ENCODE data around the gene TSHZ3.

The TSHZ3 gene

GRCh38 chr19:31354799-31355664 is 5.8 kb upstream of the TSHZ3 start:
- Histone ChIP-seq H3K79me2 (ENCODE audit: low read length) (no peaks in the 10 kb centered on the region), H3K27ac (ENCODE audit: low read length) (no peak overlapping the region), H2AFZ (ENCODE audit: low read depth, low read length) (no peak overlapping the region), H3K9ac (ENCODE audit: low read length) (no peak overlapping the region), H4K20me1 (ENCODE audit: insufficient read depth, low read length) (no peaks in the 10 kb centered on the region), H3K4me1 (ENCODE audit: low read length) (no peaks in the 10 kb centered on the region), H3K27me3 (ENCODE audit: low read depth, low read length) (no peaks in the 10 kb centered on the region), H3K9me3 (ENCODE audit: insufficient read depth, low read length) (0 out of 2 replicates have a peak, but pooled peaks cover 5% of the 10 kb centered on the region), H3K4me2 (ENCODE audit: low read length) (no peak overlapping the region), H3K4me3 (ENCODE audit: low read length) (no peak overlapping the region), H3K36me3 (replicated peaks; ENCODE audit: low read depth, low read length) (no peaks in the 10 kb centered on the region)
- no peak for TF ChIP-seq CTCF (IDR thresholded peaks at IDR 0.05; ENCODE audit: low read depth, low read length)

GRCh38 chr19:31354316-31354715 is 5.1 kb upstream of the TSHZ3 start:
- H3K79me2 ChIP-seq (ENCODE audit: low read length): no peaks in the 10 kb centered on the region
- H3K4me3 ChIP-seq (ENCODE audit: low read length): no peak overlapping the region
- no peaks in the 10 kb centered on the region for H3K36me3 ChIP-seq (replicated peaks; ENCODE audit: low read depth, low read length)
- no peak for TF ChIP-seq CTCF (IDR thresholded peaks at IDR 0.05; ENCODE audit: low read depth, low read length)
- no peak for TF ChIP-seq EZH2phosphoT487 (IDR thresholded peaks at IDR 0.05; ENCODE audit: low read depth)
- H3K27me3 ChIP-seq (ENCODE audit: low read depth, low read length): no peaks in the 10 kb centered on the region
- H3K9ac ChIP-seq (ENCODE audit: low read length): no peak overlapping the region
- no peak overlapping the region for H3K27ac ChIP-seq (ENCODE audit: low read length)
- 0 out of 2 replicates have a peak, but pooled peaks cover 5% of the 10 kb centered on the region for H3K9me3 ChIP-seq (ENCODE audit: insufficient read depth, low read length)
- no peak overlapping the region for H2AFZ ChIP-seq (ENCODE audit: low read depth, low read length)
- no peak overlapping the region for H3K4me2 ChIP-seq (ENCODE audit: low read length)
- H4K20me1 ChIP-seq (ENCODE audit: insufficient read depth, low read length): no peaks in the 10 kb centered on the region
- no peaks in the 10 kb centered on the region for H3K4me1 ChIP-seq (ENCODE audit: low read length)

- Histone ChIP-seq H3K27me3 (ENCODE audit: low read depth, low read length) (no peaks in the 10 kb centered on the region), H3K36me3 (replicated peaks; ENCODE audit: low read depth, low read length) (no peaks in the 10 kb centered on the region), H3K79me2 (ENCODE audit: low read length) (no peaks in the 10 kb centered on the region), H3K9ac (ENCODE audit: low read length) (no peak overlapping the region), H3K4me1 (ENCODE audit: low read length) (no peaks in the 10 kb centered on the region), H3K27ac (ENCODE audit: low read length) (no peak overlapping the region), H3K9me3 (ENCODE audit: insufficient read depth, low read length) (0 out of 2 replicates have a peak, but pooled peaks cover 5% of the 10 kb centered on the region), H3K4me3 (ENCODE audit: low read length) (no peak overlapping the region), H3K4me2 (ENCODE audit: low read length) (no peak overlapping the region), H4K20me1 (ENCODE audit: insufficient read depth, low read length) (no peaks in the 10 kb centered on the region), H2AFZ (ENCODE audit: low read depth, low read length) (no peak overlapping the region)
- TF ChIP-seq EZH2phosphoT487 (IDR thresholded peaks at IDR 0.05; ENCODE audit: low read depth) (no peak), CTCF (IDR thresholded peaks at IDR 0.05; ENCODE audit: low read depth, low read length) (no peak)
Observed at GRCh38 chr19:31353833-31354232, 4.6 kb upstream of the TSHZ3 start.

- Histone ChIP-seq H3K4me2 (ENCODE audit: low read length) (no peak overlapping the region), H3K36me3 (replicated peaks; ENCODE audit: low read depth, low read length) (no peaks in the 10 kb centered on the region), H3K9ac (ENCODE audit: low read length) (no peak overlapping the region), H3K79me2 (ENCODE audit: low read length) (no peaks in the 10 kb centered on the region), H4K20me1 (ENCODE audit: insufficient read depth, low read length) (no peaks in the 10 kb centered on the region), H3K27ac (ENCODE audit: low read length) (no peak overlapping the region), H3K4me1 (ENCODE audit: low read length) (no peaks in the 10 kb centered on the region), H3K9me3 (ENCODE audit: insufficient read depth, low read length) (0 out of 2 replicates have a peak, but pooled peaks cover 5% of the 10 kb centered on the region), H2AFZ (ENCODE audit: low read depth, low read length) (no peak overlapping the region), H3K4me3 (ENCODE audit: low read length) (no peak overlapping the region), H3K27me3 (ENCODE audit: low read depth, low read length) (no peaks in the 10 kb centered on the region)
- TF ChIP-seq EZH2phosphoT487 (IDR thresholded peaks at IDR 0.05; ENCODE audit: low read depth) (no peak), CTCF (IDR thresholded peaks at IDR 0.05; ENCODE audit: low read depth, low read length) (no peak)
Observed at GRCh38 chr19:31352782-31353651, 3.8 kb upstream of the TSHZ3 start.

Data from OCI-LY3 (cell line).